Ascending aorta (tissue), 2 donors: ENCODE data around the gene DHRS7C. TPM values are rescaled to one million over a fixed set of nuclear protein-coding genes. Genes with fewer than 3 reads are reported as not detected.

ENCODE experiments used
- DNase-seq, 2 donors: peaks; one replicate each; pipeline ENCODE4 v3.0.0-alpha.2; 2019; ENCODE audit warnings: low spot score in 2 of 2
- H3K27ac ChIP-seq, 2 donors: fragments of 200-600 bp; sonication (generic); one replicate each; pipeline ENCODE4 v1.5.1; 2016 to 2017; ENCODE audit warnings: mild to moderate bottlenecking in 1 of 2
- H3K27me3 ChIP-seq: fragments of 200-600 bp; sonication (generic); one replicate; pipeline ENCODE4 v1.5.1; 2017
- H3K36me3 ChIP-seq, 2 donors: fragments of 200-600 bp; sonication (generic); one replicate each; pipeline ENCODE4 v1.5.1; 2016
- H3K4me1 ChIP-seq, 2 donors: fragments of 200-600 bp; sonication (generic); one replicate each; pipeline ENCODE4 v1.5.1; 2016 to 2017; ENCODE audit warnings: mild to moderate bottlenecking in 1 of 2
- H3K4me3 ChIP-seq, 2 donors: fragments of 200-600 bp; sonication (generic); one replicate each; pipeline ENCODE4 v1.5.1; 2016 to 2017; ENCODE audit warnings: mild to moderate bottlenecking in 1 of 2
- H3K9me3 ChIP-seq, 2 donors: fragments of 200-600 bp; sonication (generic); one replicate each; pipeline ENCODE4 v1.5.1; 2016
- intact Hi-C: fragments of 100-400 bp; cut with DNase I; formaldehyde crosslinking; loops from one replicate; pipeline ENCODE4 v1.15.1; 2023
- total RNA-seq: library from RNA; depleted of rRNA; stranded (reverse); fragments of >200 nt; gene quantifications from one replicate; pipeline ENCODE4 v1.1.0, GENCODE V29; 2016
- TF ChIP-seq, protein P1 (sequence below), 3 experiments: fragments of 200-600 bp in 2 of 3; fragments of 450-650 bp in 1 of 3; sonication (generic) in 2 of 3; IDR thresholded peaks; one replicate each; pipeline ENCODE4 v1.5.1; 2016 to 2019; ENCODE audit warnings: antibody characterized with exemption in 3 of 3, mild to moderate bottlenecking in 1 of 3, moderate library complexity in 1 of 3

DHRS7C gene
- total RNA-seq, 1 donor from 2014 or later = not detected

DNA sequence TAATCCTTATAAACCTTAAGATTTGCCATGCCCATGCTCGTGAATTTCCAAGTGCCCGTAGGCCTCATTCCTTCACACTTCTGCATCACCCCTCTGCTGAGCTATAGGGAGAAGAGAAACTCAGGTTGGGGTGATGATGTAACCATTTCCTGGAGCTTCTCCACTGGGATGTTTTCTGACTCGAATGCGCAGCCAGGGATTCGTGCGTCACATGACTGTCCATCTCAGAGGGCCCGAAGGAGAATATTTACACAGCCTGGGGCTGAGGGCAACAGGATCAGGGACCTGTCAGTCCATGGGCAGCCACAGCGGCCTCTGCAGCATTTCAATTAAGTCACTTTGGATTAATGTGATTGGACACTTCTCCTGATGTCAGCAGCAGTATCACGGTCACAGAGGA lies 21.8 kb upstream of the DHRS7C start:
- Histone ChIP-seq H3K9me3 (no peaks in the 10 kb centered on the region), H3K4me1 (no peaks in the 10 kb centered on the region), H3K27me3 (no peaks in the 10 kb centered on the region), H3K36me3 (no peaks in the 10 kb centered on the region), H3K4me3 (no peak overlapping the region), H3K27ac (no peak overlapping the region)
- intact Hi-C loops = no loop called here
- no peak for DNase-seq
- TF ChIP-seq, protein P1, sequence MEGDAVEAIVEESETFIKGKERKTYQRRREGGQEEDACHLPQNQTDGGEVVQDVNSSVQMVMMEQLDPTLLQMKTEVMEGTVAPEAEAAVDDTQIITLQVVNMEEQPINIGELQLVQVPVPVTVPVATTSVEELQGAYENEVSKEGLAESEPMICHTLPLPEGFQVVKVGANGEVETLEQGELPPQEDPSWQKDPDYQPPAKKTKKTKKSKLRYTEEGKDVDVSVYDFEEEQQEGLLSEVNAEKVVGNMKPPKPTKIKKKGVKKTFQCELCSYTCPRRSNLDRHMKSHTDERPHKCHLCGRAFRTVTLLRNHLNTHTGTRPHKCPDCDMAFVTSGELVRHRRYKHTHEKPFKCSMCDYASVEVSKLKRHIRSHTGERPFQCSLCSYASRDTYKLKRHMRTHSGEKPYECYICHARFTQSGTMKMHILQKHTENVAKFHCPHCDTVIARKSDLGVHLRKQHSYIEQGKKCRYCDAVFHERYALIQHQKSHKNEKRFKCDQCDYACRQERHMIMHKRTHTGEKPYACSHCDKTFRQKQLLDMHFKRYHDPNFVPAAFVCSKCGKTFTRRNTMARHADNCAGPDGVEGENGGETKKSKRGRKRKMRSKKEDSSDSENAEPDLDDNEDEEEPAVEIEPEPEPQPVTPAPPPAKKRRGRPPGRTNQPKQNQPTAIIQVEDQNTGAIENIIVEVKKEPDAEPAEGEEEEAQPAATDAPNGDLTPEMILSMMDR (IDR thresholded peaks at IDR 0.05) = no peak

DNA sequence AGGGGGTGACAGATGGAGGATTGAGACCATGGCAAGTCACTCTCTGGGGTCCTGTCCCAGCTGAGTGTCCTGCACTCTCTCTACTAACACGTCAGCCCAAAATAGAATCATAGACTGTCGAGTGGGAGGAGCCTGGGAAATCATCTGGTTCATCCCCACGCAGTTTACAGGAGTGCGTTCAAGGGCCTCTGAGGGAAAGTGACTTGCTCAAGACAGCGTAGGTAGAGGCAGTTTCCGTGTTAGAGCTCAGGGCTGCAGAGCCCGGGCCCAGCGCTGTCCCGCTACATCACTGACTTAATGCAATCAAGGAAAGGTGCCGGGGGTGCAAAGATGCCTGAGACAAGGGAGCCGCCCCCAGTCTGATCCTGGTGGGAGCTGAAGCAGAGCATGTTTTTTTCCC lies 20.1 kb upstream of the DHRS7C start:
- Histone ChIP-seq H3K4me3 (no peak overlapping the region), H3K36me3 (no peaks in the 10 kb centered on the region), H3K9me3 (no peaks in the 10 kb centered on the region), H3K4me1 (no peaks in the 10 kb centered on the region), H3K27me3 (no peaks in the 10 kb centered on the region), H3K27ac (no peak overlapping the region)
- intact Hi-C loops = no loop called here
- DNase-seq = no peak
- TF ChIP-seq, protein P1 (IDR thresholded peaks at IDR 0.05) = no peak

DNA sequence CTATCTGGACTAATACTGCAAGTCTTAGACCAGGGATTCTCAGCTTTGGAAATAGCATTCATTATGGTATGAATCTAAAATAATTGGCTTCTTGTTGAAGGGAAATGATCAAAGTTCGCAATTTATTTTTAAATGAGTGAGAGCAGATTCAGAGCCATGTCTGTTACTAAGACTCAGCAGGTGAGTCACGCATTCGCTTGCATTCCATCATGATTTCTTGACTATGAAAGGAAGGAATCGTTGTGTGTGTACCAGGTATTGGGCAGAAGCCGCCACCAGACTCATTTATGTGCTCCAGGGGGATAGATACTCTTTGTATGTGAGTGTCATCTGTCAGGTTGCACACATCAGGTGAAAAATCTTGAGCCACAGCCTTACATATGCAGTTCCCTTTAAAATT lies 19.7 kb upstream of the DHRS7C start:
- TF ChIP-seq, protein P1 (IDR thresholded peaks at IDR 0.05) = no peak
- H3K4me3 ChIP-seq = no peak overlapping the region
- no peaks in the 10 kb centered on the region for H3K27me3 ChIP-seq
- no peaks in the 10 kb centered on the region for H3K4me1 ChIP-seq
- no peak overlapping the region for H3K27ac ChIP-seq
- no peak for DNase-seq
- intact Hi-C loops = no loop called here
- no peaks in the 10 kb centered on the region for H3K36me3 ChIP-seq
- no peaks in the 10 kb centered on the region for H3K9me3 ChIP-seq

DNA sequence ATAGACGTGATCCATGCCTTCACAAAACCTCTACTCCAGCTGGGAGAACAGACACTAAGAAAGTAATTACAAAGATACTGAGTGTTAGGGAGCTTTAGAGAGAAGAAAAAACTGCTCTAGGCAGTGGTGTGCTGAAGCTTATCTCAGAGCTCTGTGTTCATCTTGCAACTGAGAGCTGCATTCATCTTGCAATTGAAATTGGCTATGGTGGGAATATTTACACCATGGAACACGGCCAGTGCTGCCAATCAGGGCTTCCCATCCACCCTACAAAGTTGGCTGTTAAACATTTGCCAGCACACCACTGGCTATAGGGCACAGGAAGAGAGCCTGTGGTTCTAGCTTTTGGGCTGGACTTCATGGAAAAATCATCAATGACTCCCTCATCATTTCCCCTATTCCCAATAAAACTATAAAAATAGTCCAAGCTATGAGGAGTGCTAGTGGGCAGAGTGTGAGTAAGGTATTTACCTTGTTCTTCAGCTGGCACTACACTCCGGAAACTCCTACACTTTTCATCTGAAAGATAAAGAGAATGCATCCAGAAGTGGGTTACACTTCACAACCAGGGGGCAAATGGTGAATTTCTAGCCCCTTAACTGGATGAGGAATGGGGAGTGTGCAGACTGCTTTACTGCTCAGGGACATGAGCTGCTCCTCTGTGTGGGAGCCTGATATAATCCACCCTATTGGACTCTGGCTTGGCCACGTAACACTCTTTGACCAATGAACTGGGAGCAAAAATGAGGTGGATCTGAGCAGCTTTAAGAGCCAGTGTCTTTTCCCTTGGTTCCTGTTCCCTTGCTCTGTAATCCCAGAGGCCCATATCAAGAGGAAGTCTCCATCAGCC lies 18.9 kb upstream of the DHRS7C start:
- TF ChIP-seq, protein P1 (IDR thresholded peaks at IDR 0.05) = no peak
- H3K9me3 ChIP-seq = no peaks in the 10 kb centered on the region
- H3K4me3 ChIP-seq = no peak overlapping the region
- no peaks in the 10 kb centered on the region for H3K36me3 ChIP-seq
- H3K4me1 ChIP-seq = no peaks in the 10 kb centered on the region
- no peak for DNase-seq
- H3K27ac ChIP-seq = no peak overlapping the region
- no peaks in the 10 kb centered on the region for H3K27me3 ChIP-seq
- intact Hi-C loops = no loop called here

DNA sequence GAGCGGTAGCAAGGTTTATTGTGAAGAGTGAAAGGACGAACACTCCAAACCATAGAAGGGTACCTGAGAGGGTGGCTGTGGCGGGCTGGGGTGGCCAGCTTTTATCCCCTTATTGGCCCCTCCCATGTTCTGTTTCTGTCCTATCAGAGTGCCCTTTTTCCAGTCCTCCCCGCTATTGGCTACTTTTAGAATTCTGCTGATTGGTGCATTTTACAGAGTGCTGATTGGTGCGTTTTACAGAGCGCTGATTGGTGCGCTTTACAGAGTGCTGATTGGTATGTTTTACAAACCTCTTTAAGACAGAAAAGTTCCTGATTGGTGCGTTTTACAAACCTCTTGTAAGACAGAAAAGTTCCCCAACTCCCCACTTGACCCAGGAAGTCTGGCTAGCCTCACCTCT lies 18.0 kb upstream of the DHRS7C start:
- H3K4me1 ChIP-seq = no peaks in the 10 kb centered on the region
- H3K9me3 ChIP-seq = peaks cover 0 to 2% of the 10 kb centered on the region in 2 donors
- no peaks in the 10 kb centered on the region for H3K27me3 ChIP-seq
- H3K4me3 ChIP-seq = no peak overlapping the region
- H3K36me3 ChIP-seq = no peaks in the 10 kb centered on the region
- H3K27ac ChIP-seq = no peak overlapping the region
- intact Hi-C loops = no loop called here
- TF ChIP-seq, protein P1 (IDR thresholded peaks at IDR 0.05) = no peak
- no peak for DNase-seq
